Measurements from ENCODE around the gene TRAF3.

TRAF3 gene

GRCh38 chr14:102911991-102912761 lies 134.9 kb downstream of the TRAF3 start:
- Histone ChIP-seq H3K4me3 (ENCODE audit: insufficient read depth, low read length, poor library complexity, severe bottlenecking) (no peak overlapping the region), H4K20me1 (ENCODE audit: low read depth, low read length) (no peaks in the 10 kb centered on the region), H3K79me2 (ENCODE audit: insufficient read depth, low read length) (no peaks in the 10 kb centered on the region), H3K9me3 (ENCODE audit: insufficient read depth, low read length) (no peaks in the 10 kb centered on the region), H3K27ac (ENCODE audit: low read depth, low read length) (no peak overlapping the region), H3F3A (ENCODE audit: insufficient read depth) (no peaks in the 10 kb centered on the region), H3K9me2 (replicated peaks; ENCODE audit: insufficient read depth, low read length) (no peaks in the 10 kb centered on the region), H3K4me2 (ENCODE audit: low read depth, low read length, poor library complexity, severe bottlenecking) (no peak overlapping the region), H3K27me3 (ENCODE audit: low read length) (no peaks in the 10 kb centered on the region), H3K9ac (ENCODE audit: low read length) (no peak overlapping the region), H2AFZ (ENCODE audit: low read depth, low read length, severe bottlenecking) (no peak overlapping the region), H3K36me3 (ENCODE audit: low read length) (no peaks in the 10 kb centered on the region)
- no peak for TF ChIP-seq EZH2phosphoT487 (conservative IDR thresholded peaks at IDR 0.05; ENCODE audit: low read length)
- TF ChIP-seq, protein P1, sequence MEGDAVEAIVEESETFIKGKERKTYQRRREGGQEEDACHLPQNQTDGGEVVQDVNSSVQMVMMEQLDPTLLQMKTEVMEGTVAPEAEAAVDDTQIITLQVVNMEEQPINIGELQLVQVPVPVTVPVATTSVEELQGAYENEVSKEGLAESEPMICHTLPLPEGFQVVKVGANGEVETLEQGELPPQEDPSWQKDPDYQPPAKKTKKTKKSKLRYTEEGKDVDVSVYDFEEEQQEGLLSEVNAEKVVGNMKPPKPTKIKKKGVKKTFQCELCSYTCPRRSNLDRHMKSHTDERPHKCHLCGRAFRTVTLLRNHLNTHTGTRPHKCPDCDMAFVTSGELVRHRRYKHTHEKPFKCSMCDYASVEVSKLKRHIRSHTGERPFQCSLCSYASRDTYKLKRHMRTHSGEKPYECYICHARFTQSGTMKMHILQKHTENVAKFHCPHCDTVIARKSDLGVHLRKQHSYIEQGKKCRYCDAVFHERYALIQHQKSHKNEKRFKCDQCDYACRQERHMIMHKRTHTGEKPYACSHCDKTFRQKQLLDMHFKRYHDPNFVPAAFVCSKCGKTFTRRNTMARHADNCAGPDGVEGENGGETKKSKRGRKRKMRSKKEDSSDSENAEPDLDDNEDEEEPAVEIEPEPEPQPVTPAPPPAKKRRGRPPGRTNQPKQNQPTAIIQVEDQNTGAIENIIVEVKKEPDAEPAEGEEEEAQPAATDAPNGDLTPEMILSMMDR (IDR thresholded peaks at IDR 0.05; ENCODE audit: insufficient read depth, low read length, poor library complexity, severe bottlenecking), result no peak

GRCh38 chr14:102913341-102914211 lies 136.3 kb downstream of the TRAF3 start:
- Histone ChIP-seq H3K27ac (ENCODE audit: low read depth, low read length) (no peak overlapping the region), H3K4me2 (ENCODE audit: low read depth, low read length, poor library complexity, severe bottlenecking) (no peak overlapping the region)

GRCh38 chr14:102914474-102915291 lies 137.4 kb downstream of the TRAF3 start:
- no peaks in the 10 kb centered on the region for H4K20me1 ChIP-seq (ENCODE audit: low read depth, low read length)
- no peaks in the 10 kb centered on the region for H3K9me3 ChIP-seq (ENCODE audit: insufficient read depth, low read length)
- no peaks in the 10 kb centered on the region for H3K36me3 ChIP-seq (ENCODE audit: low read length)
- H3K27me3 ChIP-seq (ENCODE audit: low read length), result no peaks in the 10 kb centered on the region
- no peak overlapping the region for H3K27ac ChIP-seq (ENCODE audit: low read depth, low read length)
- H3K79me2 ChIP-seq (ENCODE audit: insufficient read depth, low read length), result no peaks in the 10 kb centered on the region
- H3K4me2 ChIP-seq (ENCODE audit: low read depth, low read length, poor library complexity, severe bottlenecking), result no peak overlapping the region
- H3K9ac ChIP-seq (ENCODE audit: low read length), result no peak overlapping the region
- H3K4me3 ChIP-seq (ENCODE audit: insufficient read depth, low read length, poor library complexity, severe bottlenecking), result no peak overlapping the region
- H3F3A ChIP-seq (ENCODE audit: insufficient read depth), result no peaks in the 10 kb centered on the region
- no peak overlapping the region for H2AFZ ChIP-seq (ENCODE audit: low read depth, low read length, severe bottlenecking)
- TF ChIP-seq EZH2phosphoT487 (conservative IDR thresholded peaks at IDR 0.05; ENCODE audit: low read length), result no peak
- TF ChIP-seq, protein P1 (IDR thresholded peaks at IDR 0.05; ENCODE audit: insufficient read depth, low read length, poor library complexity, severe bottlenecking), result no peak
- H3K9me2 ChIP-seq (replicated peaks; ENCODE audit: insufficient read depth, low read length), result no peaks in the 10 kb centered on the region

More at GRCh38 chr14:102913341-102914211, 136.3 kb downstream of the TRAF3 start:
- Histone ChIP-seq H3K4me3 (ENCODE audit: insufficient read depth, low read length, poor library complexity, severe bottlenecking) (no peak overlapping the region), H2AFZ (ENCODE audit: low read depth, low read length, severe bottlenecking) (no peak overlapping the region), H3K9me2 (replicated peaks; ENCODE audit: insufficient read depth, low read length) (no peaks in the 10 kb centered on the region), H3K36me3 (ENCODE audit: low read length) (no peaks in the 10 kb centered on the region), H3K9me3 (ENCODE audit: insufficient read depth, low read length) (no peaks in the 10 kb centered on the region), H3F3A (ENCODE audit: insufficient read depth) (no peaks in the 10 kb centered on the region), H4K20me1 (ENCODE audit: low read depth, low read length) (no peaks in the 10 kb centered on the region), H3K79me2 (ENCODE audit: insufficient read depth, low read length) (no peaks in the 10 kb centered on the region), H3K27me3 (ENCODE audit: low read length) (no peaks in the 10 kb centered on the region), H3K9ac (ENCODE audit: low read length) (no peak overlapping the region)
- no peak for TF ChIP-seq EZH2phosphoT487 (conservative IDR thresholded peaks at IDR 0.05; ENCODE audit: low read length)
- TF ChIP-seq, protein P1 (IDR thresholded peaks at IDR 0.05; ENCODE audit: insufficient read depth, low read length, poor library complexity, severe bottlenecking), result no peak
